GM12874 (cell line): ENCODE results near the gene GK.
A peak's percentile ranks its signal among the peaks of the same experiment; 100 is the strongest.

Experiments
- TF ChIP-seq, protein P1 (sequence below): IDR thresholded peaks from 2 replicates; pipeline ENCODE4 v1.5.1; 2011; ENCODE audit warnings: low read depth, mild to moderate bottlenecking, control low read depth, low read length, moderate library complexity; ENCODE audit not compliant: insufficient read depth

GK gene

DNA sequence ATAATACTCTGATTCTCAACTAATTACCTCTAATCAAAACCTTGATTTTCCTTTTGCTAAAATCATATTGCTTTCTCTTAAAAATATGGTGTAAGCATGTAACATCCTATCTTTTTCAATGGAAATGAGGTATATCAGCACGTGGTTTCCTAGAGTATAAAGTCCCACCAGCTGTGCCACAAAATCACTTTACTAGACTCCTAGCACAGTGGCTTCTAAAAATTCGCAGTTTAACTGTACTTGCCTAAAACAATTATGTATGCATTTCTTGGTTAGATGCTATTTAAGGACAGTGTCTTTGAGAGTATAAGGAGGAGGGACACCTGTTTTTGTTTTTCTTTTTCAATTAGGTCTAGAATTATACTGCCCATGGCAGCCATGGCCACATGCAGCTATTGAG, 62.8 kb downstream of the GK start:
- TF ChIP-seq, protein P1, sequence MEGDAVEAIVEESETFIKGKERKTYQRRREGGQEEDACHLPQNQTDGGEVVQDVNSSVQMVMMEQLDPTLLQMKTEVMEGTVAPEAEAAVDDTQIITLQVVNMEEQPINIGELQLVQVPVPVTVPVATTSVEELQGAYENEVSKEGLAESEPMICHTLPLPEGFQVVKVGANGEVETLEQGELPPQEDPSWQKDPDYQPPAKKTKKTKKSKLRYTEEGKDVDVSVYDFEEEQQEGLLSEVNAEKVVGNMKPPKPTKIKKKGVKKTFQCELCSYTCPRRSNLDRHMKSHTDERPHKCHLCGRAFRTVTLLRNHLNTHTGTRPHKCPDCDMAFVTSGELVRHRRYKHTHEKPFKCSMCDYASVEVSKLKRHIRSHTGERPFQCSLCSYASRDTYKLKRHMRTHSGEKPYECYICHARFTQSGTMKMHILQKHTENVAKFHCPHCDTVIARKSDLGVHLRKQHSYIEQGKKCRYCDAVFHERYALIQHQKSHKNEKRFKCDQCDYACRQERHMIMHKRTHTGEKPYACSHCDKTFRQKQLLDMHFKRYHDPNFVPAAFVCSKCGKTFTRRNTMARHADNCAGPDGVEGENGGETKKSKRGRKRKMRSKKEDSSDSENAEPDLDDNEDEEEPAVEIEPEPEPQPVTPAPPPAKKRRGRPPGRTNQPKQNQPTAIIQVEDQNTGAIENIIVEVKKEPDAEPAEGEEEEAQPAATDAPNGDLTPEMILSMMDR = no peak

DNA sequence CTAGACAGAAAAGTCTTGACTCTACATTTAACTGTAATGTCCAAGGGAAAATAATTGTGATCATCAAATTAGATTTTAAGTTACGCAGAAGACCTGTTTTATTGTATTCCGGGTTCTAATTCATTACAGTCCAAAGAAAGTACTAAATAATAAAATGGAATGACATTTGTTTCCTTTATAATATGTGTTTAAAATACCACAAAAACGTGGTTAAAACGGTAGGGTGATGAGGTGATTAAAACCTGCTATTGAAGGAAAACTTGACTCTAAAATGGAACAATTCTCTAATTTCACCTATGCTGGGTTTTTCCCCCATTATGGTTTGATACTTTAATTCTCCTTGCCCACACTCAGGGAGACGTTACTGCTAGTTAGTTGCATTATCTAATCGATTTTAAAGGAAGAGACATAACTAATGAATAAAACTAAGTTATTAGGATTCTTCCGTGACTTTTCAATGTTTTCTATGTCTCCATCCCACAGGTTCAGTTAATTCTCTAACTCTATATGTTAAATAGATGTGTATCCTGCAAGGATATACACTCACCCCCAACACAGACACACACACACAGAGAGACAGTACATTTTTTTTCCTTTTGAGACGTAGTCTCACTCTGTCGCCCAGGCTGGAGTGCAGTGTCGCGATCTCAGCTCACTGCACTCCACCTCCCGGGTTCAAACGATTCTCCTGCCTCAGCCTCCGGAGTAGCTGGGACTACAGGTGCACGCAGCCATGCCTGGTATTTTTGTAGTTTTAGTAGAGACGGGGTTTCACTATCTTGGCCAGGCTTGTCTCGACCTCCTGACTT, 80.8 kb downstream of the GK start:
- TF ChIP-seq, protein P1 = no peak

DNA sequence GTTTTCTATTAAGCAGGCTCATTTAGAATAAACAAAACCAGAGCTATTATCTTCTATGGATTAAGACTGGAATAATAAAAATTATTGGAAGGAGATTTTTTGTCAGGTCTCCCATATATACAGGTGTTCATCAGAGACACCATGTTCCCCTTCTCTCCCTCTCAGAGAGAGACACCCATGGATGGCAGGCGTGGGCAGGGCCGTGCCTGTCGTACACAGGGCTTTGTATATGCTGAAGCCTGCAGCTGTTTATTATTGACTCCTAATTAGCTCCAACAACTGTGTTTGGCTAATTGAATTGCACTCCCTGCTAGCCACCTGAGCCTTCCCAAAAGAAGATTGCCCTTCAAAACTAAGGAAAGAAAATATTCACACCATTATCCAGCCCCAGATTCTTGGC, 81.6 kb downstream of the GK start:
- TF ChIP-seq, protein P1 = no peak

DNA sequence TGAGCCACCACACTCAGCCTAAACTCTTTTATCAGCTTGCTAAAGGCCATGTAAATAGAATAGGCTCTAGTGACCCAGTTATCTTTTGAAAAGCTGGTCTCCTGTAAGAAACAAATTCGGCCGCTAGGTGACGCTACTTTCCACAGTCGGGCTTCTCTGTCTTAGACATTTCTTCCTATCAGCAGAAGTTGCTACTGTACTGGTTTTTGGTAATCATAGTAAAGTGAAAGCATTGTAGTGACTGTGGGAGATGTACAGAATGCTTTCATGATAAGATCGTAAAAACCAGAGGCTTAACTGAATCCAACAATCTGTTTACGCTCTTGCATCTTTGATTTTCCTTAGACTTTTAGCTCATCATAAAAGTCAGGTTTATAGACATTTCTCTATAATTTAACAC, 82.6 kb downstream of the GK start:
- TF ChIP-seq, protein P1 = peak; percentile 60

DNA sequence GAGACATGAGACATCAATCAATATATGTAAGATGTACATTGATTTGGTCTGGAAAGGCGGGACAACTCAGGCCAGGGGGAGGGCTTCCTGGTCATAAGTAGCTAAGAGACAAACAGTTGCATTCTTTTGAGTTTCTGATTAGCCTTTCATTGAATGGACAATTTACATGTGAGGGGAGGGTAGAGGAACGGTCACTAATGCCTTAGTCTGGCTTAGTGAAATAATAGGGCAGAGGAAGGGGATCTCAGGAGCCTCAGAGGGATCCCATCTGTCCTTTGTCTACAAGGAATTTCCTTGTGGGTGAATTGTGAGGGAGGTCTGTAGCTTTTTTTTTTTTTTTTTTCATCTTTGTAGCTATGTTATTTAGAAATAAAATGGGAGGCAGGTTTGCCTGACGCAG, 88.3 kb downstream of the GK start:
- TF ChIP-seq, protein P1 = no peak

DNA sequence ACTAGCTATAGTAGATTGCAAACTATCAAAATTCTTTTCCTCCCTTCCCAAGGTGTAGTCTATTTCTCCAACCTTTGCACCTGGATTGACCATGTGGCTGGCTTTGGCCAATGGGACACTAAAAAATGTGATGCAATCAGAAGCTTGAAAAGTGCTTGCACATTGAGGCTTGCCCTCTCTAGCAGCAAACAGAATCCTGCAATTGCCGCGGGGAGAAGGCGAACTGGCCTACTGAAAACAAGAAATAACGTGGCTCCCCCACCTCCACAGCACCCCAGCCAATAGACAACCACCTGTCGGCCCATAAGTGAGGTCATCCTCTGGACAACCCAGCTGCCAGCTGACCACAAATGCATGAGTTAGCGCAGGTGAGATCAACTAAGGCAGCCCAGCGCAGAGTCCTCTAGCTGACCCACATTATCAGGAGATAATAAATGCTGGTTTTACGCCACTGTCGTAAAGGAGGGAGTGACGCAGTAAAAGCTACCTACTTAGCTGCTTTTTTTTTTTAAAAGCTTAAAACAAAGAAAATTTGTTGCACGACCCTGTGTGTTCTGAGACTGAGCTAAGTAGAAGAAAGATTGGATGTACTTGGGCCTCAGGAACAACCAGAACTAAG, 95.2 kb downstream of the GK start:
- TF ChIP-seq, protein P1 = no peak

DNA sequence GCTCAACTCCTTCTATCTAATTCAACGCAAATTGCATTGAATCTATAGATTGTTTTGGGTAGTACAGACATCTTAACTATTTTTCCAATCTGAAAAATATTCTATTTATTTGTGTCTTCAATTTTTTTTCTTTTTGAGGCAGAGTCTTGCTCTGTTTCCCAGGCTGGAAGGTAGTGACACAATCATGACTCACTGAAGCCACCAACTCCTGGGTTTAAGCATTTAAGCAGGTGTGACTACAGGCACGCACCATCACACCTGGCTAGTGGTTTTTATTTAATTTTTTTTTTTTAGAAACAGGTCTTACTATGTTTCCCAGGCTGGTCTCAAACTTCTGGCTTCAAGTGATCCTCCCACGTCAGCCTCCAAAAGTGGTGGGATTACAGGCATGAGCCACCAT, 98.3 kb downstream of the GK start:
- TF ChIP-seq, protein P1 = no peak
